ENCODE measurements around the gene C3. TPM values are rescaled to one million over a fixed set of nuclear protein-coding genes. Genes with fewer than 3 reads are reported as not detected.

C3 gene
- total and polyA plus RNA-seq, 2 experiments from 2014 or later: 5.1 to 17.7 TPM

DNA sequence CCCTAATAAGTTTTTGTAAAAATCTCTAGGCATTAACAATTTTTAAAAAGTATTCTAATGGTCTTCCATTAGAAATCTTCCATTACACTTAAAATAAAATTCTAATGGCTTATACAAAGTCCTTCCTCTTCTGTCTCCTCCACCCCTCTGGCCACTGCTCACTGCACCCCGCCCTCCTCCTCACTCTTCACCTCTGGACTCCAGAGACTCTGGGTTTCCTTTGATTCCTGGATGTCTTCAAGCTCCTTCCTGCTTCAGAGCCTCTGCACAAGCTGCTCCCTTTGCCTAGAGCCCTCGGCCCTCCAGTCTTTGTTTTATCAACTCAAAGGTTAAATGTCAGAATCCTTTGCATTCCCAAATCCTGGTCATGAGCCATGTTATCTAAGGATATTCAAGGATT is 71.3 kb downstream of the C3 start (continued):
- TF ChIP-seq ZNF462 (CRISPR knock-in tag; IDR thresholded peaks at IDR 0.05): no peak
- TF ChIP-seq, protein P1, sequence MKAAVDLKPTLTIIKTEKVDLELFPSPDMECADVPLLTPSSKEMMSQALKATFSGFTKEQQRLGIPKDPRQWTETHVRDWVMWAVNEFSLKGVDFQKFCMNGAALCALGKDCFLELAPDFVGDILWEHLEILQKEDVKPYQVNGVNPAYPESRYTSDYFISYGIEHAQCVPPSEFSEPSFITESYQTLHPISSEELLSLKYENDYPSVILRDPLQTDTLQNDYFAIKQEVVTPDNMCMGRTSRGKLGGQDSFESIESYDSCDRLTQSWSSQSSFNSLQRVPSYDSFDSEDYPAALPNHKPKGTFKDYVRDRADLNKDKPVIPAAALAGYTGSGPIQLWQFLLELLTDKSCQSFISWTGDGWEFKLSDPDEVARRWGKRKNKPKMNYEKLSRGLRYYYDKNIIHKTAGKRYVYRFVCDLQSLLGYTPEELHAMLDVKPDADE (IDR thresholded peaks at IDR 0.05): no peak
- no peak for TF ChIP-seq ZNF331 (CRISPR knock-in tag; IDR thresholded peaks at IDR 0.05; ENCODE audit: low read depth)
- no peak for TF ChIP-seq STAT1 (IDR thresholded peaks at IDR 0.05; ENCODE audit: unreplicated experiment)

GRCh38 chr19:6648141-6648715 is 72.2 kb downstream of the C3 start:
- Histone ChIP-seq H3K27me3 (ENCODE audit: insufficient read depth) (no peaks in the 10 kb centered on the region), H3K79me2 (replicated peaks; ENCODE audit: insufficient read depth) (no peaks in the 10 kb centered on the region), H4K20me1 (replicated peaks; ENCODE audit: insufficient read depth) (no peaks in the 10 kb centered on the region), H2AFZ (no peak overlapping the region), H3K9me2 (ENCODE audit: insufficient read depth) (no peaks in the 10 kb centered on the region), H3K4me3 (no peak overlapping the region), H3F3A (replicated peaks; ENCODE audit: low read depth) (no peaks in the 10 kb centered on the region), H3K4me1 (ENCODE audit: insufficient read depth) (no peaks in the 10 kb centered on the region), H3K4me2 (no peak overlapping the region), H3K36me3 (ENCODE audit: insufficient read depth) (no peaks in the 10 kb centered on the region; the same call in 1 of the 2 replicates), H3K27ac (ENCODE audit: low read depth) (no peak overlapping the region)
- peaks cover 30% of the 10 kb centered on the region; the same call in 2 of the 3 replicates for H3K36me3 Mint-ChIP-seq (ENCODE audit: low read depth)
- H3K9me3 Mint-ChIP-seq: peaks cover 91% of the 10 kb centered on the region
- H3K27ac Mint-ChIP-seq: no peak overlapping the region
- peaks cover 2% of the 10 kb centered on the region for H3K27me3 Mint-ChIP-seq (ENCODE audit: insufficient read depth, low read depth, poor library complexity)
- DNase-seq (ENCODE audit: low spot score) (no peak), ATAC-seq (no peak)
- H3K4me3 Mint-ChIP-seq: no peak overlapping the region
- no peaks in the 10 kb centered on the region for H3K4me1 Mint-ChIP-seq
- TF ChIP-seq REST (IDR thresholded peaks at IDR 0.05; ENCODE audit: unreplicated experiment): no peak
- TF ChIP-seq EZH2 (IDR thresholded peaks at IDR 0.05; ENCODE audit: low read depth, unreplicated experiment): no peak
- TF ChIP-seq STAT1 (IDR thresholded peaks at IDR 0.05; ENCODE audit: unreplicated experiment): no peak
- TF ChIP-seq ZNF114 (CRISPR knock-in tag; IDR thresholded peaks at IDR 0.05): no peak
- TF ChIP-seq ZNF331 (CRISPR knock-in tag; IDR thresholded peaks at IDR 0.05; ENCODE audit: low read depth): no peak
- no peak for TF ChIP-seq POLR2AphosphoS5 (IDR thresholded peaks at IDR 0.05; ENCODE audit: low read depth)
- no peak for TF ChIP-seq NANOG (IDR thresholded peaks at IDR 0.05; ENCODE audit: borderline replicate concordance)
- TF ChIP-seq JUNB (IDR thresholded peaks at IDR 0.05; ENCODE audit: unreplicated experiment): no peak

Measured in GM23338 (cell line).